Measurements from ENCODE around the gene CCDC27.

DNA sequence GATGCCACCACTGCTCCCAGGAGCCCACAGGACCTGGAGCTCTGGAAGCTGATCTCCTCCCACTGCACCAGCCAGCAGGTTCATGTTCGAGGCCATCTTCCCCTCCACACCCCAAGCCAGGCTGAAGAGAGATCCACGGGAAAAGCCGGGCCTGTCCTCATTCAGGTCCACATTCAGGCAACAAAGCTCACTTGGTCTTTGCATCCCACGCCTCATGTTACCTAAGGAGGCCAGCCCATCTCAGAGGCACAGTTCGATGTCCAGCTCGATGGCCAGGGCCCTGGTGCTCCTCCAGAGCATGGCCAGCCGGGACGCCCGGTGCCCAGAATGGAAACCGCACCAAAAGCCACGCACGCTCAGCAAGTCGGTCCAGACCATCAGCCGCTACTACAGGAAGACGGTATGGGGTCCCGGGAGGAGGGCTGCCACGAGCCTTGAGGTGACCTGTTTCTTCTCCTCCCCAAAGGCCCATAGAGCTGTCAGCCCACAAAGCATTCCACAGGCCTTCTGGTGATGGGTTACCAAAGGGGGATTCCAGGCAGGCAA is at the start of gene CCDC27:
- TF ChIP-seq, protein P1, sequence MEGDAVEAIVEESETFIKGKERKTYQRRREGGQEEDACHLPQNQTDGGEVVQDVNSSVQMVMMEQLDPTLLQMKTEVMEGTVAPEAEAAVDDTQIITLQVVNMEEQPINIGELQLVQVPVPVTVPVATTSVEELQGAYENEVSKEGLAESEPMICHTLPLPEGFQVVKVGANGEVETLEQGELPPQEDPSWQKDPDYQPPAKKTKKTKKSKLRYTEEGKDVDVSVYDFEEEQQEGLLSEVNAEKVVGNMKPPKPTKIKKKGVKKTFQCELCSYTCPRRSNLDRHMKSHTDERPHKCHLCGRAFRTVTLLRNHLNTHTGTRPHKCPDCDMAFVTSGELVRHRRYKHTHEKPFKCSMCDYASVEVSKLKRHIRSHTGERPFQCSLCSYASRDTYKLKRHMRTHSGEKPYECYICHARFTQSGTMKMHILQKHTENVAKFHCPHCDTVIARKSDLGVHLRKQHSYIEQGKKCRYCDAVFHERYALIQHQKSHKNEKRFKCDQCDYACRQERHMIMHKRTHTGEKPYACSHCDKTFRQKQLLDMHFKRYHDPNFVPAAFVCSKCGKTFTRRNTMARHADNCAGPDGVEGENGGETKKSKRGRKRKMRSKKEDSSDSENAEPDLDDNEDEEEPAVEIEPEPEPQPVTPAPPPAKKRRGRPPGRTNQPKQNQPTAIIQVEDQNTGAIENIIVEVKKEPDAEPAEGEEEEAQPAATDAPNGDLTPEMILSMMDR (IDR thresholded peaks at IDR 0.05; ENCODE audit: low read depth, low read length, poor library complexity, severe bottlenecking): no peak
- TF ChIP-seq EZH2phosphoT487 (IDR thresholded peaks at IDR 0.05; ENCODE audit: borderline replicate concordance, low read length): no peak

All from DOHH2 (cell line).